Measurements from ENCODE around the gene NDUFB8.
A peak's percentile ranks its signal among the peaks of the same experiment; 100 is the strongest.

The NDUFB8 gene

DNA sequence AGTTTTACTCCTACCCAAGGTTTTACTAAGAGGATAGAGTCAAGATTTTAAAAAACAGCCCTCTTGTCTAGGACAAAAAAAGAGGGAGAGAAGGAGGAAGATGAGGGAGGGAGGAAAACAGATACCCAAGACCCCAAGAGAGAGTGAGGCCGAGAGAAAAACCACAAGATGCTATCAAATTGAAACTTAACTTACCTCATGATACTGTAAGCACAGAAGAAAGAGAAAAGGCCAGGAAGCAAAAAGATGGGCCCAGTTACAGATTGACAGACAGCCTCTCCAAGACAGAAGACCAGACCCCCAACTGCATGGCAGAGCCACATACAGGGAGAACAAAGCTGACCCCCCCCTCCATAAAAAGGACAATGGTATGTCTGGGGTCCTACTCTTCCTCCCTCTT, 21.4 kb downstream of the NDUFB8 start:
- peaks cover 55% of the 10 kb centered on the region for H3K36me3 Mint-ChIP-seq (ENCODE audit: low read depth)
- DNase-seq (ENCODE audit: low spot score): no peak
- peak overlapping the region; percentile 85 for H3K4me3 Mint-ChIP-seq
- H3K27ac Mint-ChIP-seq: peak overlapping the region; percentile 93
- no peaks in the 10 kb centered on the region for H3K9me3 Mint-ChIP-seq
- H3K4me1 Mint-ChIP-seq (ENCODE audit: low read depth): peaks cover 83% of the 10 kb centered on the region
- H3K27me3 Mint-ChIP-seq (ENCODE audit: low read depth): no peaks in the 10 kb centered on the region

DNA sequence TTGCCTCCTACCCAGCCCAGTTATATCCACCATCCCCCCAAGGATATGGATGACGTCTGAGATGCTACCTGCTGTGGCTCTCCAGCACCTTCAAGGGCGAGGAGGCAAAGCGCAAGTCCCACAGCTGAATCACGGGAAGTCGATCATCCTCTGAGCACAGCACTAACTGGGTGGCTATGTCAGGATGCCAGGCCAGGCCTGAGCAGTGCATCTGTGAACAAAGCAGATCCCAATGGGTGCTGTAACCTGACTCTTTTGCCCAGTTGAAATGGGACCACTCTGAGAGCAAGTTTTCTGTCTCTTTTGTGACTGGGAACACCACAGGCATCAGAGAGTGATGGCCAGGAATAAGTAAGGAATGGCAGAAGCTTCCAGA, 22.3 kb downstream of the NDUFB8 start:
- Mint-ChIP-seq H3K9me3 (no peaks in the 10 kb centered on the region), H3K4me1 (ENCODE audit: low read depth) (peaks cover 83% of the 10 kb centered on the region), H3K36me3 (ENCODE audit: low read depth) (peaks cover 55% of the 10 kb centered on the region), H3K4me3 (peak overlapping the region; percentile 85), H3K27me3 (ENCODE audit: low read depth) (no peaks in the 10 kb centered on the region), H3K27ac (peak overlapping the region; percentile 93)
- no peak for DNase-seq (ENCODE audit: low spot score)

DNA sequence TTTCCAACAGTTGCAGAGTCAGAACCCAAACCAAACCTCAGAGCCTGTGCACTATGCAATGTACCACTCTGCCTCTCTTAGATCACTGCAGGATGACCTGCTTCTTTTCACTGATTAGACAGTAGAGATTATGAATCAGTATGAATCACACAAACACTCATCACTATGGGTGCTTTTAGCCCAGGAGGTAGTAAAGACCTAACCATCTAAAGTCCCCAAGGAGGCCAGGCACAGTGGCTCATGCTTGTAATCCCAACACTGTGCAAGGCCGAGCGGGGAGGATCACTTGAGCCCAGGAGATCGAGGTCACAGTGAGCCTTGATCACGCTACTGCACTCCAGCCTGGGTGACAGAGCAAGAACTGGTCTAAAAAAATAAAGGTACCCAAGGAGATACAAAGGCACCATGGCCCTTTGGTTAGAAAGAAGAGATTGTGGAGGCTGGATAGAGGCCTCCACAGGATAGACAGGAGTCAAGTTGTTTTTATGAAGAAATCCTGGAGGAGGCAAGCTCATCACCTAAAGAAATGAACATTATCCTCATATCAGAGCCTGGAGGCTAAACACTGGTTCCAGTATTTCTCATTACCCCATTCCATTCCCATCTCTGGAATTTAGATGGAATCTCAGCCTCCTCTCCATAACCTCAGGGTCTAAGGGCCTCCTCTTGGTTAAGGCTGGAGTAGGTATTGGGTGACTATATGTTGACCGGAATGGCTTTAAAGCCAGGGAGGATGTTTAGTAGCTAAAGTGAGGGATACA, 22.9 kb downstream of the NDUFB8 start:
- Mint-ChIP-seq H3K4me1 (ENCODE audit: low read depth) (peaks cover 79% of the 10 kb centered on the region), H3K36me3 (ENCODE audit: low read depth) (peaks cover 57% of the 10 kb centered on the region), H3K27ac (peak overlapping the region; percentile 93), H3K4me3 (peak overlapping the region; percentile 85), H3K9me3 (no peaks in the 10 kb centered on the region), H3K27me3 (ENCODE audit: low read depth) (no peaks in the 10 kb centered on the region)
- DNase-seq (ENCODE audit: low spot score): peak; percentile 52

DNA sequence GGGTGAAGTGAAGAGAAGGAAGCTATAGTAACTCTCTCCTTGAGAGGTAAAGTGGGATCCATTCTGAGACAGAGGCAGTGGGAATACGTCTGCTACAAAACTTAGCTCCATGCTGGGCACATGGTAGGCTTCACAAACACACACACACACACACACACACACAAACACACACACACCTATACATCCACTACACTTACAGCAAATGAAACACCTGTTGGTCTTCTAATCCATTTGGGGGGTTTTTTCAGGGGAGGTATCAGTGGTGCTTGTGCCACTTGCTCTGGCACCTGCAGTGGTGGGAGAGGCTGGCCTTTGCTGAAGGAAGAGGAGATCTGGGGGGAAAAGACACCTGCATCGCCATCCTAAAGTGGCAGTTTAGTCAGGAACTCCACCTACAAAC, 24.5 kb downstream of the NDUFB8 start:
- H3K4me1 Mint-ChIP-seq (ENCODE audit: low read depth): peaks cover 72% of the 10 kb centered on the region
- peak overlapping the region; percentile 85 for H3K4me3 Mint-ChIP-seq
- no peaks in the 10 kb centered on the region for H3K27me3 Mint-ChIP-seq (ENCODE audit: low read depth)
- H3K27ac Mint-ChIP-seq: peak overlapping the region; percentile 34
- no peaks in the 10 kb centered on the region for H3K9me3 Mint-ChIP-seq
- no peak for DNase-seq (ENCODE audit: low spot score)
- peaks cover 69% of the 10 kb centered on the region for H3K36me3 Mint-ChIP-seq (ENCODE audit: low read depth)

DNA sequence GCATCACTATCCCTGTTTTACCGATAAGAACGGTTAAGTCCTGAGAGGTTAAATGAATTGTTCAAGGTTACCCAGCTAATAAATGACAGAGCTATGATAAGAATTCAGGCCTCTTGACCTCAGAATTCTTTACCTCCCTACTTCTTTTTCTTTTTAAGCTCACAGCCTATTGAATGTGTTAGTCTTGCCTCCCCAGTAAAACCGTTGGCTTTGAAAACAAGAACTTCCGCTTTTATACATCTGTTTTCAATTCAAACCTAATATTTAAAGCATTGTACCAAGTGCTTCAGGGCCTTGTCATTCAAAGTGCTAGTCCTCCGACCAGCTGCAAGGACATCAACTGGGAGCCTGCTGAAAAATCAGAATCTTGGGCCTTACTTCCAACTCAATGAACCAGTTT, 25.6 kb downstream of the NDUFB8 start:
- no peaks in the 10 kb centered on the region for H3K27me3 Mint-ChIP-seq (ENCODE audit: low read depth)
- no peaks in the 10 kb centered on the region for H3K9me3 Mint-ChIP-seq
- H3K36me3 Mint-ChIP-seq (ENCODE audit: low read depth): peaks cover 79% of the 10 kb centered on the region
- H3K4me3 Mint-ChIP-seq: no peak overlapping the region
- peaks cover 73% of the 10 kb centered on the region for H3K4me1 Mint-ChIP-seq (ENCODE audit: low read depth)
- no peak for DNase-seq (ENCODE audit: low spot score)
- H3K27ac Mint-ChIP-seq: no peak overlapping the region

DNA sequence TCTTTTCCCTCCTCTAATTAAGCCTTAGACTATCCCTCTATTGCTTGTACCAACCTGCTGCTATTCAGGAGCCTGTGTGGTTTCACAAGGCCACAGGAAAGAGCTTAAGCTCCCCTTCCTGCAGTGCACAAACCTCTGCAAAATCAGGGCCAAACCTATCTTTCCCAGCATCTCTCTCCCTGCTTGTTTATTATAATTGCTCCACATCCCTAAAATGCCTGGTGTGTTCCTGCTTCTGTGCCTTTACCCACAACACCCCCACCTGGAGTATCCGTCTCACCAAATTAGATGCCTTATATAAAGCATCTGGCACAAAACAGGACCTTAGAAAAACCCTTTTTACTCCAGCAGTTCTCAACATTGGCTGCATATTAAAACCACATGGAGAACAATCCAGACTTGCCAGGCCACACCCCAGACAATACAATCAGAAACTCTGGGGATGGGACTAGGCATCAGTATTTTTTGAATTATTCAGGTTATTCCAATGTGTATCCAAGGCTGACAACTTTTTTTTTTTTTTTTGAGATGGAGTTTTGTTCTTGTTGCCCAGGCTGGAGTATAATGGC, 26.7 kb downstream of the NDUFB8 start:
- no peaks in the 10 kb centered on the region for H3K27me3 Mint-ChIP-seq (ENCODE audit: low read depth)
- H3K36me3 Mint-ChIP-seq (ENCODE audit: low read depth): peaks cover 86% of the 10 kb centered on the region
- H3K4me3 Mint-ChIP-seq: peak overlapping the region; percentile 49
- H3K9me3 Mint-ChIP-seq: no peaks in the 10 kb centered on the region
- no peak for DNase-seq (ENCODE audit: low spot score)
- H3K27ac Mint-ChIP-seq: peak overlapping the region; percentile 64
- peaks cover 75% of the 10 kb centered on the region for H3K4me1 Mint-ChIP-seq (ENCODE audit: low read depth)

DNA sequence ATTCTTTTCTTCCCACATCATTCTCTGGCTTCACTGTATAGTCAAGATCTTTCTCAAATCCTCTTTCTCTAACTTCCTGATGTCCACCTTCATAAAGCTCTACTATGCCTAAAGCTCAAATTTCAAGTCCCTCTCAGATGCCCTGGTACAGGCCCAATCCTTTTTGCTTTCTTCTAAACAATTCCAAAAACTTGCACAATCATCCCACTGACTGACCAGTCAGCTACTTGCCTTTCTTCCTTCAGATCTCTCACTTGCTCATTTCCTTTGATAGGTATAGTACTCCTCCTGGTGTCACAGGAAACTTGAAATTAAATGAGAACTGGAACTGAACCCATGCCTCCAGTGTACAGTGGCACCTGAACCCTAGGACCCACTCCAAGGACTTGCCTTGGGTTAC, 28.2 kb downstream of the NDUFB8 start:
- H3K4me3 Mint-ChIP-seq: no peak overlapping the region
- H3K36me3 Mint-ChIP-seq (ENCODE audit: low read depth): peaks cover 89% of the 10 kb centered on the region
- peak overlapping the region; percentile 11 for H3K27ac Mint-ChIP-seq
- DNase-seq (ENCODE audit: low spot score): no peak
- H3K4me1 Mint-ChIP-seq (ENCODE audit: low read depth): peaks cover 72% of the 10 kb centered on the region
- H3K9me3 Mint-ChIP-seq: no peaks in the 10 kb centered on the region
- H3K27me3 Mint-ChIP-seq (ENCODE audit: low read depth): no peaks in the 10 kb centered on the region

DNA sequence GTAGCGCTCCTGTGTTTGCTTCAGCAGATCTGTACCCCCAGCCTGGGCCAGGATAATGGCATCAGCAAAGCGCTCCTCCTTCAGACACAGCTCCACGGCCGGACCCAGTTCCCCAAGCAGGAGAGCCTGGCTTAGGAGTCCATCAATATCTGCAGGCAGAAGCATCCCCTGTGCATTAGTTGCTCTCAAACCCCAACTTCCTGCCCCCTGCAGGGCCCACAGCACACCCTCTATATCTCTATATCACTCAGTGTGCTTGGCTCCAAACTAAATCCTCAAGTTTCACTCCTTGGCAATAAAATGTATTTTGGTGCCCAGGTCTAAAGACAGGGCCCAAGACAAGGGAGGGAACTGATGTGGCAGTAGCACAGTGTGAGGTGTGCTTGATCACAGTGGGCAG, 31.6 kb downstream of the NDUFB8 start:
- Mint-ChIP-seq H3K36me3 (ENCODE audit: low read depth) (peaks cover 92% of the 10 kb centered on the region), H3K9me3 (no peaks in the 10 kb centered on the region), H3K4me3 (peak overlapping the region; percentile 66), H3K27me3 (ENCODE audit: low read depth) (no peaks in the 10 kb centered on the region), H3K27ac (peak overlapping the region; percentile 67), H3K4me1 (ENCODE audit: low read depth) (peaks cover 67% of the 10 kb centered on the region)
- DNase-seq (ENCODE audit: low spot score): no peak

DNA sequence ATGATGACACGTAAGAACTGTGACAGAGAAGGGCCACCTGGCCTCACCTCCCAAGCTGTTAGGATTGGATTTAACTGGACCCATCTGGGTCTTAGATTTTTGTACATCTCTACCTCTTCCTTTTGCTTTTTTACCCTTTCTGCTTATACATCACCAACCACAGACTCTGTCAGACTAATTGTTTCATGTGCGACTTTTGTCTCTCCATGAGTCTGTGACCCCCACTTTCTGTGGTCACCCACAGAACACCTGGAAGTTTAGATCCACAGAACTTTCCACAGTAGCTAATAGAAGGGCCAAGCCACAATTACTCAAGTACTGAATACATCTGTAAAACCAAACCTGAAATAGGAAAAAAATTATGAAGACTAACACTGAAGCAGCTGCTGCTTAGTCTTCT, 33.1 kb downstream of the NDUFB8 start:
- DNase-seq (ENCODE audit: low spot score): no peak
- H3K4me3 Mint-ChIP-seq: no peak overlapping the region
- H3K27me3 Mint-ChIP-seq (ENCODE audit: low read depth): no peaks in the 10 kb centered on the region
- H3K36me3 Mint-ChIP-seq (ENCODE audit: low read depth): peaks cover 87% of the 10 kb centered on the region
- H3K4me1 Mint-ChIP-seq (ENCODE audit: low read depth): peaks cover 55% of the 10 kb centered on the region
- H3K9me3 Mint-ChIP-seq: no peaks in the 10 kb centered on the region
- peak overlapping the region; percentile 15 for H3K27ac Mint-ChIP-seq

DNA sequence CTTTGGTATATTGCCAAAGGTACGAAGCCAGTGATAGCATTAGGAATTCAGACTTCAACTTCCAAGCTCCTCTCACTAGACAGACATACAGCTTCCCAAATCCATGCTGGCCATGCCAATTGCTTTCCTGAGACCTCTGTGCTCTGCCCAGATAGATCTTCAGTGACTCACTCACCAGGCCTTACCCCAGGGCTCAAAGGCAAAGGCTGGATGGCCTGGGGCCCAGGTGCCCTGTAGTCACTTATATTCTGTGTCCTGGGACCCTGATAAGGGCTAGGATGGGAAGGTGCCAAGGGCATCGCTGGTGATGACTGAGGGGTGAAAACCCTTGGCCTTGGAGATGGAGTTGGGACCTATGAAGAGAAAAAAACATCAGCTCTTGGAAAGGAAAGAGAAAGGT, 39.1 kb downstream of the NDUFB8 start:
- Mint-ChIP-seq H3K4me1 (ENCODE audit: low read depth) (peaks cover 16% of the 10 kb centered on the region), H3K27me3 (ENCODE audit: low read depth) (no peaks in the 10 kb centered on the region), H3K36me3 (ENCODE audit: low read depth) (peaks cover 84% of the 10 kb centered on the region), H3K27ac (no peak overlapping the region), H3K4me3 (no peak overlapping the region), H3K9me3 (no peaks in the 10 kb centered on the region)
- DNase-seq (ENCODE audit: low spot score): no peak

DNA sequence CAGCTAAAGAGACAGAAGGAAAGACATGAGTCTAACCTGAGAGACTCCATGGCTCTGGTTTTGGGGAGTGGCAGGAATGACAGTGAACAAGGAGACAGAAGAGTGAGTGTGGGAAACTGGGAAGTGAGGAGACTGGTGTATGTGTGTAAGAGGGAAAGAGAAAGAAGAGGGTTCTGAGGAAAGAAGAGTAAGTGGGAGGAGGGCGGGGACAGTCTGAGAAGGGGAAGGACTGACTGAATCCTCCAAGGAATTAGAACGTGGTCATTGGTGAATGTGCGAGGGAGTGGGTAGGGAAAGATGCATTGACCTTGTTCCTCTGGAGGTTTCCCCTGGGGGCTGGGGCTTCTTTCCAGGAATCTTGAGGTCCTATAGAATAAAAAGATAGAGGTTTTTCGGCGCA, 40.3 kb downstream of the NDUFB8 start:
- H3K27me3 Mint-ChIP-seq (ENCODE audit: low read depth): no peaks in the 10 kb centered on the region
- H3K36me3 Mint-ChIP-seq (ENCODE audit: low read depth): peaks cover 83% of the 10 kb centered on the region
- H3K4me3 Mint-ChIP-seq: no peak overlapping the region
- DNase-seq (ENCODE audit: low spot score): no peak
- peak overlapping the region; percentile 47 for H3K27ac Mint-ChIP-seq
- H3K4me1 Mint-ChIP-seq (ENCODE audit: low read depth): peaks cover 16% of the 10 kb centered on the region
- no peaks in the 10 kb centered on the region for H3K9me3 Mint-ChIP-seq

DNA sequence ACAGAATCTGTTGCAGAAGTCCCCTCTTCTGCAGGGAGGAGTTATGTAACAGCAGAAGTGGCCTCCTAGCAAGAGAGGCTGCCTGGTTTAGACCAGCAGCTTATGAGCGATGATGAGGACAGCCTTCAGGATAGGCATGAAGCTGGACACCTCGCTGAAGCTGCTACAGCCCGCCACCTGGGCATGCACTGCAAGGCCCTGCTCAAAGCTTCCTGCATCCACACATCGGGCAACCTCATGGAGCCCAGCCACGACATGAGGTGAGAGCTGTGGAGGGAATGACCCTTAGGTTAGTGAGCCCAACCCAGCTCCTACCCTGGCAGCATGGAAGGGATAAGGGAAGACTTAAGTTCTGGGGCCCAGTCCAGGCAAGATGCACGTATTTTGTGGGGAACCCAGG, 42.1 kb downstream of the NDUFB8 start:
- no peaks in the 10 kb centered on the region for H3K9me3 Mint-ChIP-seq
- H3K4me3 Mint-ChIP-seq: no peak overlapping the region
- no peak for DNase-seq (ENCODE audit: low spot score)
- no peak overlapping the region for H3K27ac Mint-ChIP-seq
- peaks cover 21% of the 10 kb centered on the region for H3K4me1 Mint-ChIP-seq (ENCODE audit: low read depth)
- no peaks in the 10 kb centered on the region for H3K27me3 Mint-ChIP-seq (ENCODE audit: low read depth)
- H3K36me3 Mint-ChIP-seq (ENCODE audit: low read depth): peaks cover 77% of the 10 kb centered on the region

DNA sequence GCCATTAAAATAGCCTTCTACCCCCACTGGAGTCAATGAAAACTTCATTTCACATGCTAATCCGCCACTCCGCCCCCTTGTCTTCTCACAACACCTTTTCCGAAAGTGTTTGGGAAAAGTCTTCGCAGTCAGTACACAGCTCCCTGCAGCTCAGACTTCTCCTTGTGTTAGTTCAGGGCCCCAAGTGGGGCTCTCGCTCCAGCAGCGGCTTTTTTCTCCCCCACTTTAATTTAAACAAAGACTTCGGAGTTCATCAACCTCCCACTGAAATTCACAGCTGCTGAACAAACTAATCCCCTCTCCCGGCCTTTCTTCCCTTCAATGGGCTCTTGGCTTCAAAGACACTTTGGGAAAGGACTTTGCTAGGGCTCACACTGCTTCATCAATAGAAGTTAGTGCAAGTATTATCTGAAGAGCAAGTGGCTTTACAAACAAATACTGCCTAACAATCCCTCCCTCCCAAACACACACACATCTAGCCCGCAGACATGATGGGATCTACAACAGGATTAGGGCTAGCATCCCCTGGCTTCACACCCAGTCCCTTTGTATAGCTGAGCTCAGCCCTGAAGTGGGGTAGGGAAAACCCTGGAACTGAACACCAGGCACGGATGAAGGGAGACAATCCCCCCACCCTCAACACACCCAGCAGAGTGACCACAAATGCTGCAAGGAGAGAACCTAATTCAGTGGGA, 43.7 kb downstream of the NDUFB8 start:
- no peak overlapping the region for H3K27ac Mint-ChIP-seq
- no peaks in the 10 kb centered on the region for H3K9me3 Mint-ChIP-seq
- peaks cover 67% of the 10 kb centered on the region for H3K36me3 Mint-ChIP-seq (ENCODE audit: low read depth)

DNA sequence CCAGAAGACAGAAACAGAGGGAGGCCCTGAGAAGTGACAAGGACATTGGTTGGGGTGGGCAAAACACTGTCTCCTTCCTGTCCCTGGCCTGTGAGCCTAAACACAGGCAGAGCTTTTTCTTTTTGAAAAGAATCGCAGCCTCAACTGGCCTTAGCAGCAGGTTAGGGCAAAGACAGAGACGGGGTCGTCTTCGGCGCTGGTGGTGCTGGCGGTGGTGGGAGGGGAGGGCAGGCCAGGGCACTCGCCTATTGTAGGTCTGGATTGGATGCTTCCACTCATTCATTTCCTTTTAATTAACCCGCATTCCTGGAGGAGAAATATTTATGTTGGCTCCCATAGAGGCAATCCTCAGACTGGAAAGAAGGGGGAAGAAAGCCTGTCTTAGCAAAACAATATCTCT, 44.3 kb downstream of the NDUFB8 start:
- H3K4me3 Mint-ChIP-seq: no peak overlapping the region
- no peak for DNase-seq (ENCODE audit: low spot score)
- H3K27ac Mint-ChIP-seq: no peak overlapping the region
- peaks cover 62% of the 10 kb centered on the region for H3K36me3 Mint-ChIP-seq (ENCODE audit: low read depth)
- H3K27me3 Mint-ChIP-seq (ENCODE audit: low read depth): peaks cover 4% of the 10 kb centered on the region
- H3K9me3 Mint-ChIP-seq: no peaks in the 10 kb centered on the region
- peaks cover 28% of the 10 kb centered on the region for H3K4me1 Mint-ChIP-seq (ENCODE audit: low read depth)

More for the DNA sequence above, 43.7 kb downstream of the NDUFB8 start:
- no peak overlapping the region for H3K4me3 Mint-ChIP-seq
- H3K4me1 Mint-ChIP-seq (ENCODE audit: low read depth): peaks cover 28% of the 10 kb centered on the region
- DNase-seq (ENCODE audit: low spot score): no peak
- peaks cover 2% of the 10 kb centered on the region for H3K27me3 Mint-ChIP-seq (ENCODE audit: low read depth)
